Measurements from ENCODE around the gene CRYBA2. TPM values are rescaled to one million over a fixed set of nuclear protein-coding genes. Genes with fewer than 3 reads are reported as not detected.

The CRYBA2 gene
- total RNA-seq, 1 experiment from 2014 or later, result not detected

DNA sequence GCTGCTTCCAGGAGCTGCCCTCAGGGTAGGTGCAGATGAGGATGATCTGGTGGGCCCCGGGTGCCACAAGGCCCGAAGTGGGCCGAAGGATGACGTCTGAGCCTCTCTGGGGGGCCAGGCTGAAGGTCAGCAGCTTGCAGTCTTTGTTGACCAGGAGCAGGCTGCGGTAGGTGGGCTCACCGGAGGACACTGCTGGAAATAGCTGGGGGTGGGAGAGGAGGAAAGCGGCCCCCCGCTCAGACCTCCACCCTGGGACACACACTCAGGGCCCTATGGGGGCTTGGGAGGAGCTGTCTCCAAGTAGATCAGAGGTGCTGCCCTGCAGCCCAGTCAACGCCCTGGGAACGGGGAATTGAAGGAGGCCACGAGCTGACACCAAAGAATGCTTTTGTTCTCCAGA lies 30.8 kb upstream of the CRYBA2 start:
- DNase-seq (ENCODE audit: low read depth, low spot score), result no peak
- ATAC-seq, result no peak
- H3K9me3 ChIP-seq (ENCODE audit: control insufficient read depth in 1 of 2, insufficient read depth in 1 of 2, low read depth in 1 of 2, low read length in 2 of 2), result no peaks in the 10 kb centered on the region
- BruUV-seq (replicated peaks), result no TSS peak
- H2AFZ ChIP-seq (ENCODE audit: low read depth, low read length, poor library complexity, severe bottlenecking), result no peak overlapping the region
- ChIA-PET CTCF (interaction anchor here (1.5 kb wide), 1 partner anchor 131 kb away, joined by 3 read pairs; no protein-coding TSS in a partner anchor), RAD21 (ENCODE audit: low non-redundant PET in 1 of 2, low total read pairs in 2 of 2, uncharacterized antibody in 2 of 2, unreplicated experiment in 2 of 2) (no interaction called here), POLR2A (no interaction called here)
- no peaks in the 10 kb centered on the region for H4K20me1 ChIP-seq (ENCODE audit: insufficient read depth)
- H3K27me3 ChIP-seq (ENCODE audit: insufficient read depth, low read length), result no peaks in the 10 kb centered on the region
- no peak overlapping the region for H3K9ac ChIP-seq (ENCODE audit: low read length)
- no peaks in the 10 kb centered on the region for H3K36me3 ChIP-seq (ENCODE audit: control insufficient read depth in 1 of 2, insufficient read depth in 2 of 2, low read length in 2 of 2)
- no peak for TF ChIP-seq EZH2 (IDR thresholded peaks at IDR 0.05)
- TF ChIP-seq FOSL1 (IDR thresholded peaks at IDR 0.05; ENCODE audit: low read depth), result no peak
- no peak for TF ChIP-seq TCF7L2 (IDR thresholded peaks at IDR 0.05; ENCODE audit: borderline replicate concordance, extremely low read depth, insufficient read depth, insufficient read length)
- no peak for TF ChIP-seq POLR2AphosphoS5 (IDR thresholded peaks at IDR 0.05; ENCODE audit: low read depth, low read length)
- TF ChIP-seq SIN3A (IDR thresholded peaks at IDR 0.05; ENCODE audit: low read depth), result no peak
- TF ChIP-seq, protein P1, sequence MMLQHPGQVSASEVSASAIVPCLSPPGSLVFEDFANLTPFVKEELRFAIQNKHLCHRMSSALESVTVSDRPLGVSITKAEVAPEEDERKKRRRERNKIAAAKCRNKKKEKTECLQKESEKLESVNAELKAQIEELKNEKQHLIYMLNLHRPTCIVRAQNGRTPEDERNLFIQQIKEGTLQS (IDR thresholded peaks at IDR 0.05), result no peak
- TF ChIP-seq, protein P2, sequence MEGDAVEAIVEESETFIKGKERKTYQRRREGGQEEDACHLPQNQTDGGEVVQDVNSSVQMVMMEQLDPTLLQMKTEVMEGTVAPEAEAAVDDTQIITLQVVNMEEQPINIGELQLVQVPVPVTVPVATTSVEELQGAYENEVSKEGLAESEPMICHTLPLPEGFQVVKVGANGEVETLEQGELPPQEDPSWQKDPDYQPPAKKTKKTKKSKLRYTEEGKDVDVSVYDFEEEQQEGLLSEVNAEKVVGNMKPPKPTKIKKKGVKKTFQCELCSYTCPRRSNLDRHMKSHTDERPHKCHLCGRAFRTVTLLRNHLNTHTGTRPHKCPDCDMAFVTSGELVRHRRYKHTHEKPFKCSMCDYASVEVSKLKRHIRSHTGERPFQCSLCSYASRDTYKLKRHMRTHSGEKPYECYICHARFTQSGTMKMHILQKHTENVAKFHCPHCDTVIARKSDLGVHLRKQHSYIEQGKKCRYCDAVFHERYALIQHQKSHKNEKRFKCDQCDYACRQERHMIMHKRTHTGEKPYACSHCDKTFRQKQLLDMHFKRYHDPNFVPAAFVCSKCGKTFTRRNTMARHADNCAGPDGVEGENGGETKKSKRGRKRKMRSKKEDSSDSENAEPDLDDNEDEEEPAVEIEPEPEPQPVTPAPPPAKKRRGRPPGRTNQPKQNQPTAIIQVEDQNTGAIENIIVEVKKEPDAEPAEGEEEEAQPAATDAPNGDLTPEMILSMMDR (IDR thresholded peaks at IDR 0.05 in 2 of 3, conservative IDR thresholded peaks at IDR 0.05 in 1 of 3; ENCODE audit: borderline replicate concordance in 1 of 3, insufficient read depth in 1 of 3, low read depth in 2 of 3, low read length in 2 of 3), result no peak
- no peak for TF ChIP-seq CEBPB (IDR thresholded peaks at IDR 0.05; ENCODE audit: low read depth)
- TF ChIP-seq, protein P3, sequence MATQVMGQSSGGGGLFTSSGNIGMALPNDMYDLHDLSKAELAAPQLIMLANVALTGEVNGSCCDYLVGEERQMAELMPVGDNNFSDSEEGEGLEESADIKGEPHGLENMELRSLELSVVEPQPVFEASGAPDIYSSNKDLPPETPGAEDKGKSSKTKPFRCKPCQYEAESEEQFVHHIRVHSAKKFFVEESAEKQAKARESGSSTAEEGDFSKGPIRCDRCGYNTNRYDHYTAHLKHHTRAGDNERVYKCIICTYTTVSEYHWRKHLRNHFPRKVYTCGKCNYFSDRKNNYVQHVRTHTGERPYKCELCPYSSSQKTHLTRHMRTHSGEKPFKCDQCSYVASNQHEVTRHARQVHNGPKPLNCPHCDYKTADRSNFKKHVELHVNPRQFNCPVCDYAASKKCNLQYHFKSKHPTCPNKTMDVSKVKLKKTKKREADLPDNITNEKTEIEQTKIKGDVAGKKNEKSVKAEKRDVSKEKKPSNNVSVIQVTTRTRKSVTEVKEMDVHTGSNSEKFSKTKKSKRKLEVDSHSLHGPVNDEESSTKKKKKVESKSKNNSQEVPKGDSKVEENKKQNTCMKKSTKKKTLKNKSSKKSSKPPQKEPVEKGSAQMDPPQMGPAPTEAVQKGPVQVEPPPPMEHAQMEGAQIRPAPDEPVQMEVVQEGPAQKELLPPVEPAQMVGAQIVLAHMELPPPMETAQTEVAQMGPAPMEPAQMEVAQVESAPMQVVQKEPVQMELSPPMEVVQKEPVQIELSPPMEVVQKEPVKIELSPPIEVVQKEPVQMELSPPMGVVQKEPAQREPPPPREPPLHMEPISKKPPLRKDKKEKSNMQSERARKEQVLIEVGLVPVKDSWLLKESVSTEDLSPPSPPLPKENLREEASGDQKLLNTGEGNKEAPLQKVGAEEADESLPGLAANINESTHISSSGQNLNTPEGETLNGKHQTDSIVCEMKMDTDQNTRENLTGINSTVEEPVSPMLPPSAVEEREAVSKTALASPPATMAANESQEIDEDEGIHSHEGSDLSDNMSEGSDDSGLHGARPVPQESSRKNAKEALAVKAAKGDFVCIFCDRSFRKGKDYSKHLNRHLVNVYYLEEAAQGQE (IDR thresholded peaks at IDR 0.05; ENCODE audit: low read depth), result no peak
- TF ChIP-seq ZNF274 (IDR thresholded peaks at IDR 0.05; ENCODE audit: low read depth, low read length), result no peak
- no peak for TF ChIP-seq CBX3 (IDR thresholded peaks at IDR 0.05; ENCODE audit: low read depth)
- TF ChIP-seq SP1 (IDR thresholded peaks at IDR 0.05; ENCODE audit: low read depth), result no peak
- no peak for TF ChIP-seq EZH2phosphoT487 (IDR thresholded peaks at IDR 0.05; ENCODE audit: borderline replicate concordance)
- TF ChIP-seq, protein P4, sequence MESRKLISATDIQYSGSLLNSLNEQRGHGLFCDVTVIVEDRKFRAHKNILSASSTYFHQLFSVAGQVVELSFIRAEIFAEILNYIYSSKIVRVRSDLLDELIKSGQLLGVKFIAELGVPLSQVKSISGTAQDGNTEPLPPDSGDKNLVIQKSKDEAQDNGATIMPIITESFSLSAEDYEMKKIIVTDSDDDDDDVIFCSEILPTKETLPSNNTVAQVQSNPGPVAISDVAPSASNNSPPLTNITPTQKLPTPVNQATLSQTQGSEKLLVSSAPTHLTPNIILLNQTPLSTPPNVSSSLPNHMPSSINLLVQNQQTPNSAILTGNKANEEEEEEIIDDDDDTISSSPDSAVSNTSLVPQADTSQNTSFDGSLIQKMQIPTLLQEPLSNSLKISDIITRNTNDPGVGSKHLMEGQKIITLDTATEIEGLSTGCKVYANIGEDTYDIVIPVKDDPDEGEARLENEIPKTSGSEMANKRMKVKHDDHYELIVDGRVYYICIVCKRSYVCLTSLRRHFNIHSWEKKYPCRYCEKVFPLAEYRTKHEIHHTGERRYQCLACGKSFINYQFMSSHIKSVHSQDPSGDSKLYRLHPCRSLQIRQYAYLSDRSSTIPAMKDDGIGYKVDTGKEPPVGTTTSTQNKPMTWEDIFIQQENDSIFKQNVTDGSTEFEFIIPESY (IDR thresholded peaks at IDR 0.05; ENCODE audit: extremely low read depth, insufficient replicate concordance, low read length), result no peak
- TF ChIP-seq POLR2A (IDR thresholded peaks at IDR 0.05; ENCODE audit: borderline replicate concordance, extremely low read depth, insufficient read depth, insufficient read length), result no peak
- TF ChIP-seq YY1 (IDR thresholded peaks at IDR 0.05; ENCODE audit: extremely low read depth, insufficient replicate concordance, low read depth, low read length), result no peak
- H3K9me2 ChIP-seq (ENCODE audit: insufficient read depth), result no peaks in the 10 kb centered on the region
- H3K27ac ChIP-seq (ENCODE audit: low read depth, low read length), result no peak overlapping the region
- H3K4me3 ChIP-seq (replicated peaks in 1 of 2; ENCODE audit: low read depth in 1 of 2, low read length in 2 of 2), result no peak overlapping the region
- H3K79me2 ChIP-seq (ENCODE audit: insufficient read depth, low read length), result no peaks in the 10 kb centered on the region
- intact Hi-C loops (cut with micrococcal nuclease), result no loop called here
- no peak overlapping the region for H3K4me2 ChIP-seq (ENCODE audit: low read length)
- H3K4me1 ChIP-seq (ENCODE audit: control insufficient read depth in 1 of 2, insufficient read depth in 2 of 2, low read length in 2 of 2), result no peaks in the 10 kb centered on the region

Measured in HCT116 (cell line).